PC-3 (cell line): ENCODE results near the gene AP3S1. TPM values are rescaled to one million over a fixed set of nuclear protein-coding genes. Genes with fewer than 3 reads are reported as not detected.

ENCODE experiments used
- ATAC-seq: fragments of 200-7000 bp; cut with Tn5 transposase; 2 replicates; pipeline ENCODE4 v1.9.1; 2020; ENCODE audit warnings: mild to moderate bottlenecking, moderate library complexity
- BruUV-seq: library from RNA; stranded (reverse); fragments of 400-500 nt; replicated peaks from 2 replicates; lab custom pipeline; 2021; lab: Mats Ljungman, UMichigan
- CTCF ChIA-PET: fragments of 300-600 bp; sonication (Branson Sonifier 250); formaldehyde crosslinking; loops from one replicate; lab custom pipeline; 2022; ENCODE audit warnings: antibody characterized with exemption; lab: Charles Lee
- POLR2A ChIA-PET: fragments of 300-600 bp; sonication (Branson Sonifier 250); formaldehyde crosslinking; loops from one replicate; lab custom pipeline; 2022; ENCODE audit warnings: antibody characterized with exemption; ENCODE audit not compliant: unreplicated experiment; lab: Charles Lee
- DNase-seq: peaks from one replicate; pipeline ENCODE4 v3.0.0-alpha.2; 2015
- H2AFZ ChIP-seq: fragments of 300-600 bp; sonication (generic); 2 replicates; pipeline ENCODE4 v1.6.0; 2016; ENCODE audit warnings: antibody characterized with exemption, low read length
- H3F3A ChIP-seq: fragments of 300-600 bp; sonication (generic); one replicate; pipeline ENCODE4 v1.6.0; 2017; ENCODE audit warnings: antibody characterized with exemption, low read length, control low read depth, mild to moderate bottlenecking; ENCODE audit not compliant: unreplicated experiment
- H3K27ac ChIP-seq: fragments of 300-600 bp; sonication (generic); 2 replicates; pipeline ENCODE4 v1.5.1; 2016; ENCODE audit warnings: mild to moderate bottlenecking, low read length
- H3K27me3 ChIP-seq: fragments of 300-600 bp; sonication (generic); 2 replicates; pipeline ENCODE4 v1.6.1; 2016; ENCODE audit warnings: low read length, mixed read lengths
- H3K36me3 ChIP-seq: fragments of 300-600 bp; sonication (generic); 2 replicates; pipeline ENCODE4 v1.6.1; 2016; ENCODE audit warnings: low read depth, mixed run types, low read length, mixed read lengths
- H3K4me1 ChIP-seq: fragments of 300-600 bp; sonication (generic); 2 replicates; pipeline ENCODE4 v1.5.1; 2016; ENCODE audit warnings: low read length; ENCODE audit not compliant: insufficient read depth
- H3K4me2 ChIP-seq: fragments of 300-600 bp; sonication (generic); 2 replicates; pipeline ENCODE4 v1.6.0; 2016; ENCODE audit warnings: low read length
- H3K4me3 ChIP-seq: fragments of 300-600 bp; sonication (generic); 2 replicates; pipeline ENCODE4 v1.5.1; 2016; ENCODE audit warnings: mild to moderate bottlenecking, low read length, mixed read lengths
- H3K79me2 ChIP-seq: fragments of 300-600 bp; sonication (generic); 2 replicates; pipeline ENCODE4 v1.6.1; 2017; ENCODE audit warnings: low read length, mixed read lengths
- H3K9ac ChIP-seq: fragments of 300-600 bp; sonication (generic); 2 replicates; pipeline ENCODE4 v1.6.0; 2016; ENCODE audit warnings: mild to moderate bottlenecking, low read length
- H3K9me2 ChIP-seq: fragments of 300-600 bp; sonication (generic); replicated peaks from 2 replicates; pipeline ENCODE4 v1.6.1; 2016; ENCODE audit warnings: mixed run types, low read length, mixed read lengths
- H3K9me3 ChIP-seq: fragments of 300-600 bp; sonication (generic); 2 replicates; pipeline ENCODE4 v1.6.1; 2016; ENCODE audit warnings: low read length, mixed read lengths
- H4K20me1 ChIP-seq: fragments of 300-600 bp; sonication (generic); 2 replicates; pipeline ENCODE4 v1.6.1; 2016; ENCODE audit warnings: low read length, mixed read lengths
- EZH2 ChIP-seq: fragments of 300-600 bp; sonication (generic); IDR thresholded peaks from one replicate; pipeline ENCODE4 v1.6.1; 2017; ENCODE audit warnings: antibody characterized with exemption, mild to moderate bottlenecking, low read length; ENCODE audit not compliant: unreplicated experiment
- EZH2phosphoT487 ChIP-seq: fragments of 300-600 bp; sonication (generic); IDR thresholded peaks from 2 replicates; pipeline ENCODE4 v1.6.1; 2018; ENCODE audit warnings: mild to moderate bottlenecking, antibody characterized with exemption, low read length, borderline replicate concordance
- intact Hi-C: fragments of 100-400 bp; cut with micrococcal nuclease; formaldehyde crosslinking; loops from 2 replicates; pipeline ENCODE4 v1.9.0; 2023
- total RNA-seq: library from RNA; depleted of rRNA; stranded (reverse); fragments of >200 nt; gene quantifications from 2 replicates; pipeline ENCODE4 v1.2.3, GENCODE V29; 2014; rRNA removed
- TF ChIP-seq, protein P1 (sequence below): fragments of 300-600 bp; sonication (generic); conservative IDR thresholded peaks from 2 replicates; pipeline ENCODE4 v1.5.1; 2017; ENCODE audit warnings: antibody characterized with exemption, low read depth, mild to moderate bottlenecking, low read length

AP3S1 gene
- total RNA-seq, 1 experiment from 2014 or later: 48.2 TPM

DNA sequence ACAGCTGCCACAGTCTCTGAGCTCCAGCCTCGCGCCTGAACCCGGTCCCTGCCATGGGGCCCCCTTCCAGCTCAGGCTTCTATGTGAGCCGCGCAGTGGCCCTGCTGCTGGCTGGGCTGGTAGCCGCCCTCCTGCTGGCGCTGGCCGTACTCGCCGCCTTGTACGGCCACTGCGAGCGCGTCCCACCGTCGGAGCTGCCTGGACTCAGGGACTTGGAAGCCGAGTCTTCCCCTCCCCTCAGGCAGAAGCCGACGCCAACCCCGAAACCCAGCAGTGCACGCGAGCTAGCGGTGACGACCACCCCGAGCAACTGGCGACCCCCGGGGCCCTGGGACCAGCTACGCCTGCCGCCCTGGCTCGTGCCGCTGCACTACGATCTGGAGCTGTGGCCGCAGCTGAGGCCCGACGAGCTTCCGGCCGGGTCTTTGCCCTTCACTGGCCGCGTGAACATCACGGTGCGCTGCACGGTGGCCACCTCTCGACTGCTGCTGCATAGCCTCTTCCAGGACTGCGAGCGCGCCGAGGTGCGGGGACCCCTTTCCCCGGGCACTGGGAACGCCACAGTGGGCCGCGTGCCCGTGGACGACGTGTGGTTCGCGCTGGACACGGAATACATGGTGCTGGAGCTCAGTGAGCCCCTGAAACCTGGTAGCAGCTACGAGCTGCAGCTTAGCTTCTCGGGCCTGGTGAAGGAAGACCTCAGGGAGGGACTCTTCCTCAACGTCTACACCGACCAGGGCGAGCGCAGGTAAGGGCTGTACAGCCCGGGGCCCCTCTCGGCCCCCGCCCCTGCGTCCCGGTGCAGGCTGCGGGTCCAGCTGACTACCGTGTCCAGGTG is 121.0 kb downstream of the AP3S1 start:
- DNase-seq: no peak
- no peak overlapping the region for H3K4me3 ChIP-seq
- no peaks in the 10 kb centered on the region for H3F3A ChIP-seq
- H3K4me2 ChIP-seq: no peak overlapping the region
- intact Hi-C loops: no loop called here
- POLR2A ChIA-PET: no interaction called here
- no peak overlapping the region for H2AFZ ChIP-seq
- H4K20me1 ChIP-seq: no peaks in the 10 kb centered on the region
- no TSS peak for BruUV-seq
- H3K9me2 ChIP-seq: no peaks in the 10 kb centered on the region
- no peak for ATAC-seq
- H3K9me3 ChIP-seq: no peaks in the 10 kb centered on the region
- H3K36me3 ChIP-seq: no peaks in the 10 kb centered on the region
- CTCF ChIA-PET: no interaction called here
- H3K27me3 ChIP-seq: no peaks in the 10 kb centered on the region
- no peak overlapping the region for H3K9ac ChIP-seq
- H3K4me1 ChIP-seq: no peaks in the 10 kb centered on the region
- TF ChIP-seq EZH2 (no peak), EZH2phosphoT487 (no peak)
- TF ChIP-seq, protein P1, sequence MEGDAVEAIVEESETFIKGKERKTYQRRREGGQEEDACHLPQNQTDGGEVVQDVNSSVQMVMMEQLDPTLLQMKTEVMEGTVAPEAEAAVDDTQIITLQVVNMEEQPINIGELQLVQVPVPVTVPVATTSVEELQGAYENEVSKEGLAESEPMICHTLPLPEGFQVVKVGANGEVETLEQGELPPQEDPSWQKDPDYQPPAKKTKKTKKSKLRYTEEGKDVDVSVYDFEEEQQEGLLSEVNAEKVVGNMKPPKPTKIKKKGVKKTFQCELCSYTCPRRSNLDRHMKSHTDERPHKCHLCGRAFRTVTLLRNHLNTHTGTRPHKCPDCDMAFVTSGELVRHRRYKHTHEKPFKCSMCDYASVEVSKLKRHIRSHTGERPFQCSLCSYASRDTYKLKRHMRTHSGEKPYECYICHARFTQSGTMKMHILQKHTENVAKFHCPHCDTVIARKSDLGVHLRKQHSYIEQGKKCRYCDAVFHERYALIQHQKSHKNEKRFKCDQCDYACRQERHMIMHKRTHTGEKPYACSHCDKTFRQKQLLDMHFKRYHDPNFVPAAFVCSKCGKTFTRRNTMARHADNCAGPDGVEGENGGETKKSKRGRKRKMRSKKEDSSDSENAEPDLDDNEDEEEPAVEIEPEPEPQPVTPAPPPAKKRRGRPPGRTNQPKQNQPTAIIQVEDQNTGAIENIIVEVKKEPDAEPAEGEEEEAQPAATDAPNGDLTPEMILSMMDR: no peak
- H3K27ac ChIP-seq: no peak overlapping the region
- no peaks in the 10 kb centered on the region for H3K79me2 ChIP-seq

DNA sequence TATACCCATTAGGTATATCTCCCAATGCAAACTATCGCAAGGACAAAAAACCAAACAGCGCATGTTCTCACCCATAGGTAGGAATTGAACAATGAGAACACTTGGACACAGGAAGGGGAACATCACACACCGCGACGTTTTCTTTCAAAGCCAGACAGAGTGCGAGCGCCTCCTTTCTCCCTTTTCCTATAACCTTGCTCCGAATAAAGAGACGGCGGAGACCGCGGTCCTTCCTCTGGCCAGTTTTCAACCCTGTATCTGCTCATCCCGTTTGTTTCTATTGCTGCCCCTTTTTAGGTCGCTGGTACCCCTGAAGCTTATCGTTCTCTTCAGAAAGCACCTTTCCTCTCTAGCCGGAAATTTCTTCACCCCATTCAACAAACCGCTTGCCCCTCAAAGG is 121.8 kb downstream of the AP3S1 start:
- CTCF ChIA-PET: no interaction called here
- no peaks in the 10 kb centered on the region for H4K20me1 ChIP-seq
- no TSS peak for BruUV-seq
- no peaks in the 10 kb centered on the region for H3F3A ChIP-seq
- no peaks in the 10 kb centered on the region for H3K79me2 ChIP-seq
- ATAC-seq (no peak), DNase-seq (no peak)
- TF ChIP-seq EZH2 (no peak), EZH2phosphoT487 (no peak)
- H3K9ac ChIP-seq: no peak overlapping the region
- POLR2A ChIA-PET: no interaction called here
- H2AFZ ChIP-seq: no peak overlapping the region
- H3K4me1 ChIP-seq: no peaks in the 10 kb centered on the region
- H3K9me3 ChIP-seq: no peaks in the 10 kb centered on the region
- H3K27ac ChIP-seq: no peak overlapping the region
- no peaks in the 10 kb centered on the region for H3K36me3 ChIP-seq
- no peak overlapping the region for H3K4me3 ChIP-seq
- no peaks in the 10 kb centered on the region for H3K27me3 ChIP-seq
- H3K4me2 ChIP-seq: no peak overlapping the region
- no peaks in the 10 kb centered on the region for H3K9me2 ChIP-seq
- intact Hi-C loops: no loop called here

Other genes with a start within 250 kb of the AP3S1 start
- 3.9 and 5.0 TPM in 2 replicates for gene TICAM2, start 239.5 kb upstream of the AP3S1 start, total RNA-seq
- 234 and 278 TPM in 2 replicates for gene TMED7, start 215.9 kb upstream of the AP3S1 start, total RNA-seq
- not detected in 2 replicates for gene CDO1, start 25.3 kb upstream of the AP3S1 start, total RNA-seq
- gene ATG12, start 370 bp upstream of the AP3S1 start, total RNA-seq: 18.7 and 18.9 TPM in 2 replicates
- not detected in 2 replicates for gene LVRN, start 120.5 kb downstream of the AP3S1 start, total RNA-seq
- gene ARL14EPL, start 190.5 kb downstream of the AP3S1 start, total RNA-seq: not detected in 2 replicates
- 8.8 and 17.7 TPM in 2 replicates for gene COMMD10, start 243.1 kb downstream of the AP3S1 start, total RNA-seq